ENCODE results near the gene STOX1. TPM values are rescaled to one million over a fixed set of nuclear protein-coding genes. Genes with fewer than 3 reads are reported as not detected.
A peak's percentile ranks its signal among the peaks of the same experiment; 100 is the strongest.

The STOX1 gene
- total and polyA plus RNA-seq, 2 of the 8 experiments (the other 6 are each of a cell fraction or from before 2014, with no cell fraction given), result 0.92 to 2.6 TPM

DNA sequence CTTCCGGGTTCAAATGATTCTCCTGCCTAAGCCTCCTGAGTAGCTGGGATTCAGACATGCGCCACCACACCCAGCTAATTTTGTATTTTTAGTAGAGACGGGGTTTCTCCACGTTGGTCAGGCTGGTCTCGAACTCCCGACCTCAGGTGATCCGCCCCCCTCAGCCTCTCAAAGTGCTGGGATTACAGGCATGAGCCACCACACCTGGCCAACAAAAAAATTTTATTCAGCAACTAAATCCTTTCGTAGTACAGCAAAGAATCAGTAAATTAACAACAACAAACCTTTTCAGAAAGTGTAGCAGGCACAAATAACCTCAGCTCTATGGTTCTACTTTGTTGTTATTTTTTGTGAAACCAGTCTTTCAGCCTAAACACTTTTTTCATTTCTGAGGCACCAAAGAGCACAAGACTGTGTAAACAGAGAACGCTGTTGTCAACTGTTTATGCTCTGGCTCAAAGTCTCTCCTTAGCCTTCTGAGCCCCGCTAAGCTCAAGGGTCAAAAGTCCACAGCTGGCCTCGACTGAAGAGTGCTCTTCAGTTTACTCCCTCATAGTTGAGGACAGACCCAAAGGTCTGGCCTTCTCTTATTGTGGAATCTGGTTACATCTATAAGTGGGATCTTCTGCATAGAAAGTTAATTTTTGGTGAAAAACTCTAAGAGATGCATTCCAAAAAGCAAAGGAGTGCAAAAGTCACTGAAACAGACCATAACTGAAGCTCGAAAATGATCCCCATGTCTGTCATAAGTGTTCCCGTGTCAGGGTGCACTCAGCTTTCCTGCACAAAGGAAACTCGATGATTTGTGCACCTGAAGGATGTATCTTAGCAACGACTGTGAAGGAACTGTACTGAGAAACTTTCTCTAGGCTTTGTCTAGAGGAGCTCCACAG is 49.2 kb downstream of the STOX1 start:
- Histone ChIP-seq H3K23ac (ENCODE audit: insufficient read length) (no peak overlapping the region), H3K18ac (ENCODE audit: extremely low read depth, low read length) (no peak overlapping the region), H2BK15ac (ENCODE audit: low read length) (no peak overlapping the region), H3K79me2 (ENCODE audit: control insufficient read depth in 1 of 2, insufficient read depth in 2 of 2, low read length in 2 of 2) (no peaks in the 10 kb centered on the region), H4K8ac (ENCODE audit: extremely low read depth, insufficient read depth, low read length) (no peak overlapping the region), H3K27ac (ENCODE audit: low read depth, low read length) (no peak overlapping the region), H3K56ac (replicated peaks; ENCODE audit: insufficient read length, low read depth, low read length) (no peak overlapping the region), H3K14ac (ENCODE audit: insufficient read length) (no peak overlapping the region), H2BK12ac (ENCODE audit: low read depth, low read length) (no peak overlapping the region), H3K4me1 (replicated peaks in 1 of 4; ENCODE audit: control insufficient read depth in 3 of 4, insufficient read depth in 4 of 4, low read length in 3 of 4) (peaks cover 6 to 22% (median 15%) of the 10 kb centered on the region in 4 experiments; a peak in 5 of 7 replicates), H2AFZ (ENCODE audit: low read length) (no peak overlapping the region), H3K79me1 (ENCODE audit: low read depth, low read length) (no peaks in the 10 kb centered on the region), H3K4ac (replicated peaks; ENCODE audit: insufficient read length, low read depth, low read length) (no peak overlapping the region), H2BK120ac (replicated peaks; ENCODE audit: low read depth, low read length) (peak overlapping the region; percentile 18), H3K4me2 (ENCODE audit: insufficient read depth in 1 of 2, low read depth in 2 of 2, low read length in 2 of 2) (no peak overlapping the region), H2BK5ac (ENCODE audit: low read depth, low read length) (peak overlapping the region; percentile 39; the same call in 1 of the 2 replicates), H4K5ac (ENCODE audit: insufficient read length, low read depth, low read length) (no peak overlapping the region), H4K20me1 (replicated peaks in 1 of 2; ENCODE audit: control insufficient read depth in 1 of 2, insufficient read depth in 2 of 2, low read length in 2 of 2) (no peaks in the 10 kb centered on the region), H3K9me3 (ENCODE audit: insufficient read depth in 2 of 2, low read depth in 1 of 2, low read length in 1 of 2) (no peaks in the 10 kb centered on the region), H3K36me3 (ENCODE audit: control insufficient read depth in 2 of 4, insufficient read depth in 4 of 4, low read length in 3 of 4) (no peaks in the 10 kb centered on the region), H4K91ac (replicated peaks; ENCODE audit: insufficient read length, low read length) (no peak overlapping the region), H3K23me2 (ENCODE audit: low read depth, low read length) (no peaks in the 10 kb centered on the region), H2AK5ac (ENCODE audit: low read depth, low read length) (no peak overlapping the region; the same call in 1 of the 2 replicates), H3K4me3 (ENCODE audit: extremely low read depth in 1 of 4, insufficient read depth in 2 of 4, low read depth in 3 of 4, low read length in 4 of 4) (no peak overlapping the region), H2BK20ac (ENCODE audit: low read length) (0 out of 2 replicates have a peak overlapping the region, but pooled peaks have one; percentile 17), H3K9ac (replicated peaks in 1 of 4; ENCODE audit: extremely low read depth in 1 of 4, low read depth in 3 of 4, low read length in 3 of 4) (no peak overlapping the region), H3K27me3 (replicated peaks in 1 of 4; ENCODE audit: control insufficient read depth in 3 of 4, extremely low read depth in 1 of 4, insufficient read depth in 3 of 4, low read length in 3 of 4) (no peaks in the 10 kb centered on the region)
- 88% methylated on average over 15 of the region's 15 CpGs; no CpG with 5 or more reads in 1 of the 2 experiments for WGBS, 2 experiments (ENCODE audit: extremely low coverage in 1 of 2, insufficient coverage in 1 of 2, insufficient read length in 1 of 2, insufficient replicate concordance in 2 of 2, low coverage in 1 of 2, low lambda C conversion rate in 2 of 2, missing lambda C conversion rate in 1 of 2)
- ChIA-PET CTCF (ENCODE audit: partially characterized antibody) (interaction anchor here (1.3 to 2.1 kb wide), 3 partner anchors 11 to 19 kb away, joined by 3 to 8 read pairs (median 3); no protein-coding TSS in a partner anchor), POLR2A (ENCODE audit: partially characterized antibody) (interaction anchor here (1.0 kb wide), 1 partner anchor 24 kb away, joined by 8 read pairs; the partner anchor contains the start of gene DDX50)
- no peak for TF ChIP-seq RNF2 (IDR thresholded peaks at IDR 0.05; ENCODE audit: borderline replicate concordance, low read depth, low read length, missing control alignments, poor library complexity, severe bottlenecking)
- no peak for TF ChIP-seq GTF2F1 (IDR thresholded peaks at IDR 0.05; ENCODE audit: borderline replicate concordance, low read depth, low read length)
- no peak for TF ChIP-seq SP1 (IDR thresholded peaks at IDR 0.05; ENCODE audit: low read depth, low read length)
- DNase-seq (ENCODE audit: low read depth in 1 of 2, low spot score in 2 of 2) (no peak), FAIRE-seq (no peak)

Measured in H1 (cell line).